Measurements from ENCODE around the gene MYO18B.

MYO18B gene

GRCh38 chr22:25908755-25909154, 166.8 kb downstream of the MYO18B start:
- no peak for DNase-seq

- no peak for DNase-seq
These were observed 167.8 kb downstream of the MYO18B start for GRCh38 chr22:25909614-25910387.

- no peak for DNase-seq
These were observed 169.4 kb downstream of the MYO18B start for GRCh38 chr22:25911243-25911972.

- no peak for DNase-seq
These were observed 177.5 kb downstream of the MYO18B start for GRCh38 chr22:25919452-25919851.

GRCh38 chr22:25922141-25922540, 180.2 kb downstream of the MYO18B start:
- DNase-seq, result no peak

GRCh38 chr22:25923914-25924313, 181.9 kb downstream of the MYO18B start:
- DNase-seq, result no peak

GRCh38 chr22:25928038-25928437, 186.1 kb downstream of the MYO18B start:
- DNase-seq, result no peak

GRCh38 chr22:25929321-25929878, 187.4 kb downstream of the MYO18B start:
- DNase-seq, result no peak

- DNase-seq, result no peak
These were observed 188.1 kb downstream of the MYO18B start for GRCh38 chr22:25930083-25930482.

GRCh38 chr22:25930788-25931310, 188.9 kb downstream of the MYO18B start:
- no peak for DNase-seq

GRCh38 chr22:25933158-25933788, 191.3 kb downstream of the MYO18B start:
- DNase-seq, result no peak

GRCh38 chr22:25935266-25936058, 193.5 kb downstream of the MYO18B start:
- no peak for DNase-seq

- no peak for DNase-seq
These were observed 196.2 kb downstream of the MYO18B start for GRCh38 chr22:25938151-25938550.

- DNase-seq, result no peak
These were observed 197.4 kb downstream of the MYO18B start for GRCh38 chr22:25939384-25939783.

- DNase-seq, result no peak
These were observed 198.5 kb downstream of the MYO18B start for GRCh38 chr22:25940479-25940878.

GRCh38 chr22:25941365-25941960, 199.5 kb downstream of the MYO18B start:
- DNase-seq, result no peak

- no peak for DNase-seq
These were observed 200.3 kb downstream of the MYO18B start for GRCh38 chr22:25942115-25942855.

- DNase-seq, result no peak
These were observed 200.9 kb downstream of the MYO18B start for GRCh38 chr22:25942856-25943411.

- DNase-seq, result no peak
These were observed 208.1 kb downstream of the MYO18B start for GRCh38 chr22:25950111-25950510.

- DNase-seq, result no peak
These were observed 211.3 kb downstream of the MYO18B start for GRCh38 chr22:25953276-25953675.

- DNase-seq, result no peak
These were observed 211.9 kb downstream of the MYO18B start for GRCh38 chr22:25953919-25954318.

All from NK-92 treated with Interleukin-12 subunit alpha and Interleukin-12 subunit beta, amount 100 ng/mL, for 24 hours (cell line).